RWPE1 (cell line): Measurements from ENCODE around the gene CYTL1.

Experiments
- CTCF ChIA-PET: fragments of 350-600 bp; sonication (Branson Sonifier 250); formaldehyde crosslinking; extraction: SDS; loops from one replicate; lab custom pipeline; 2021; lab: Yijun Ruan, JAX
- POLR2A ChIA-PET: fragments of 400-600 bp; formaldehyde crosslinking; extraction: SDS; loops from one replicate; lab custom pipeline; 2020; ENCODE audit warnings: antibody characterized with exemption; ENCODE audit not compliant: low non-redundant PET; lab: Yijun Ruan, JAX
- DNase-seq: peaks from one replicate; pipeline ENCODE4 v3.0.0; 2012; ENCODE audit warnings: low spot score
- H3K27ac ChIP-seq: fragments of 450-650 bp; 2 replicates; pipeline ENCODE4 v1.5.1; 2017
- CTCF ChIP-seq: fragments of 450-650 bp; conservative IDR thresholded peaks from 2 replicates; pipeline ENCODE4 v1.5.1; 2017; ENCODE audit warnings: low read depth, mild to moderate bottlenecking

The CYTL1 gene

GRCh38 chr4:4969298-4969697 lies 50.0 kb downstream of the CYTL1 start:
- ChIA-PET POLR2A (interaction anchor here (0.5 kb wide), 1 partner anchor 119 kb away, joined by 3 read pairs; no protein-coding TSS in a partner anchor), CTCF (interaction anchor here (0.7 kb wide), 1 partner anchor 1029 kb away, joined by 4 read pairs; no protein-coding TSS in a partner anchor)
- H3K27ac ChIP-seq, result no peak overlapping the region
- TF ChIP-seq CTCF, result no peak
- peak; percentile 19 for DNase-seq

DNA sequence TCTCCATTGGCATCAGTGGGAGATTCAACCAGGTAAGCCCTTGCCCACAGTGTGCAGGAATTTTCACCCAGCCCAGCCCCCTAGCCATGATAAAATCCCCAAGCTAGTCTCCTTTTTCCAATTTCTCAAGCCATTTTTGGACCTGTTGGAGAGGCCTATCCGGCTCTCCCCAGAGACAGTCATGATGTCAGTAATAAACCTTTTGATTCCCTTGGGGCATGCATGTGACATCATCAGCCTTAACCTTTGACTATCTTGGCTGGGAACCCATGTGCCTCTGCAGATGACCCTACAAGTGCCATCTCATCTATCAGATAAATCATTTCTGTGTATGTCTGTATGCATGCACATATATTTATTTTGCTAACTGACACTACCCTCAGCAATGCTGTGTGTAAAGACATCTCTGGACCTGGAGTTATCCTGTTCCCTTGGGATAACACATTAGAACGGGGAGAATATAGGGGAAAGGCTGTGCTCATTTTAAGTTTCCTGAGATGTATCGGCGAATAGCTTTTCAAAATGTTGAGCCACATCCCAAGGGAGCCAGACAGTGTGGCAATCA lies 51.0 kb downstream of the CYTL1 start:
- H3K27ac ChIP-seq, result no peak overlapping the region
- ChIA-PET CTCF (no interaction called here), POLR2A (no interaction called here)
- no peak for DNase-seq
- TF ChIP-seq CTCF, result no peak
